Loucy (cell line): ENCODE data around the gene ARID1B.

Experiments
- H2AFZ ChIP-seq: fragments of 200-600 bp; sonication (generic); 2 replicates; pipeline ENCODE4 v1.6.0; 2016; ENCODE audit warnings: antibody characterized with exemption, mild to moderate bottlenecking, low read length, moderate library complexity
- H3F3A ChIP-seq: fragments of 200-600 bp; 2 replicates; pipeline ENCODE4 v1.6.0; 2016; ENCODE audit warnings: antibody characterized with exemption, low read depth, mild to moderate bottlenecking
- H3K27me3 ChIP-seq: fragments of 200-600 bp; sonication (generic); 2 replicates; pipeline ENCODE4 v1.6.1; 2014; ENCODE audit warnings: low read length, mild to moderate bottlenecking; ENCODE audit not compliant: insufficient read depth, poor library complexity, severe bottlenecking
- H3K36me3 ChIP-seq: fragments of 200-600 bp; sonication (generic); 2 replicates; pipeline ENCODE4 v1.6.1; 2016; ENCODE audit warnings: low read length; ENCODE audit not compliant: insufficient read depth
- H3K4me1 ChIP-seq: fragments of 200-600 bp; sonication (generic); 2 replicates; pipeline ENCODE4 v1.5.1; 2014; ENCODE audit warnings: low read length, mild to moderate bottlenecking; ENCODE audit not compliant: insufficient read depth, poor library complexity, severe bottlenecking
- H3K4me2 ChIP-seq: fragments of 200-600 bp; sonication (generic); 2 replicates; pipeline ENCODE4 v1.6.0; 2014; ENCODE audit warnings: antibody characterized with exemption, low read length, low read depth, mild to moderate bottlenecking; ENCODE audit not compliant: poor library complexity, severe bottlenecking
- H3K4me3 ChIP-seq: fragments of 200-600 bp; sonication (generic); 2 replicates; pipeline ENCODE4 v1.5.1; 2014; ENCODE audit warnings: low read length, mild to moderate bottlenecking, mixed read lengths; ENCODE audit not compliant: poor library complexity, severe bottlenecking
- H3K79me2 ChIP-seq: fragments of 200-600 bp; sonication (generic); 2 replicates; pipeline ENCODE4 v1.6.1; 2014; ENCODE audit warnings: low read length; ENCODE audit not compliant: insufficient read depth
- H3K9ac ChIP-seq: fragments of 200-600 bp; sonication (generic); 2 replicates; pipeline ENCODE4 v1.6.0; 2014; ENCODE audit warnings: mild to moderate bottlenecking, low read depth, low read length, moderate library complexity; ENCODE audit not compliant: poor library complexity, severe bottlenecking
- H3K9me2 ChIP-seq: fragments of 200-600 bp; sonication (generic); replicated peaks from 2 replicates; pipeline ENCODE4 v1.6.1; 2016; ENCODE audit warnings: low read depth, low read length, mixed read lengths
- H3K9me3 ChIP-seq: fragments of 200-600 bp; sonication (generic); 2 replicates; pipeline ENCODE4 v1.6.1; 2014; ENCODE audit warnings: mild to moderate bottlenecking, antibody characterized with exemption, low read length, low read depth; ENCODE audit not compliant: insufficient read depth
- H4K20me1 ChIP-seq: fragments of 200-600 bp; sonication (generic); 2 replicates; pipeline ENCODE4 v1.6.0; 2014; ENCODE audit warnings: antibody characterized with exemption, low read length, mild to moderate bottlenecking; ENCODE audit not compliant: insufficient read depth, poor library complexity, severe bottlenecking
- EZH2phosphoT487 ChIP-seq: fragments of 200-600 bp; IDR thresholded peaks from 2 replicates; pipeline ENCODE4 v1.6.1; 2018; ENCODE audit warnings: antibody characterized with exemption, mild to moderate bottlenecking, moderate library complexity, borderline replicate concordance
- TF ChIP-seq, protein P1 (sequence below): fragments of 200-600 bp; sonication (generic); conservative IDR thresholded peaks from 2 replicates; pipeline ENCODE4 v1.5.1; 2014; ENCODE audit warnings: mild to moderate bottlenecking, antibody characterized with exemption, low read length

The ARID1B gene

DNA sequence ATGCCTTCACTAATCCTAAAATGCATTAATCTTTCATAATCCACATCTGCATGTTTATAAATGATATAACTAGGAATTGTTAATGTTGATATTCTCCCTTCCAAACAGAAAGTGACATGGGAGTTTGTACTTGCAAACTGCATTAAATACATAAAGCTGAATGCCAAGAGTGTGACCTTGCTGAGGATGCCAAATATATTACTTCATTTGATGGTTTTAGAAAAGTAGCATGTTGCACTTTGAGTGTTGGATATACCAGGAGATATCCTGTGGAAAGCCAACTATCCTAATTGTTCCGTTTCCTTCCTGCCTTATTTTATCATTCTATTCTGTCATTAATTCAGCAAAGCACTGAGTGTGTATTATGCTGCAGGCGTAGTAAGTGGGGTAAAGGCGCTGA, 316.4 kb downstream of the ARID1B start:
- Histone ChIP-seq H3F3A (no peaks in the 10 kb centered on the region), H3K9me2 (no peaks in the 10 kb centered on the region), H3K4me2 (peak overlapping the region; percentile 13), H4K20me1 (no peaks in the 10 kb centered on the region), H3K9me3 (no peaks in the 10 kb centered on the region), H3K79me2 (peaks cover 9% of the 10 kb centered on the region; the same call in 1 of the 2 replicates), H3K36me3 (peaks cover 44% of the 10 kb centered on the region; the same call in 1 of the 2 replicates), H3K27me3 (no peaks in the 10 kb centered on the region), H2AFZ (no peak overlapping the region), H3K4me3 (no peak overlapping the region), H3K9ac (no peak overlapping the region), H3K4me1 (peaks cover 13% of the 10 kb centered on the region)
- TF ChIP-seq, protein P1, sequence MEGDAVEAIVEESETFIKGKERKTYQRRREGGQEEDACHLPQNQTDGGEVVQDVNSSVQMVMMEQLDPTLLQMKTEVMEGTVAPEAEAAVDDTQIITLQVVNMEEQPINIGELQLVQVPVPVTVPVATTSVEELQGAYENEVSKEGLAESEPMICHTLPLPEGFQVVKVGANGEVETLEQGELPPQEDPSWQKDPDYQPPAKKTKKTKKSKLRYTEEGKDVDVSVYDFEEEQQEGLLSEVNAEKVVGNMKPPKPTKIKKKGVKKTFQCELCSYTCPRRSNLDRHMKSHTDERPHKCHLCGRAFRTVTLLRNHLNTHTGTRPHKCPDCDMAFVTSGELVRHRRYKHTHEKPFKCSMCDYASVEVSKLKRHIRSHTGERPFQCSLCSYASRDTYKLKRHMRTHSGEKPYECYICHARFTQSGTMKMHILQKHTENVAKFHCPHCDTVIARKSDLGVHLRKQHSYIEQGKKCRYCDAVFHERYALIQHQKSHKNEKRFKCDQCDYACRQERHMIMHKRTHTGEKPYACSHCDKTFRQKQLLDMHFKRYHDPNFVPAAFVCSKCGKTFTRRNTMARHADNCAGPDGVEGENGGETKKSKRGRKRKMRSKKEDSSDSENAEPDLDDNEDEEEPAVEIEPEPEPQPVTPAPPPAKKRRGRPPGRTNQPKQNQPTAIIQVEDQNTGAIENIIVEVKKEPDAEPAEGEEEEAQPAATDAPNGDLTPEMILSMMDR = no peak
- TF ChIP-seq EZH2phosphoT487 = no peak

DNA sequence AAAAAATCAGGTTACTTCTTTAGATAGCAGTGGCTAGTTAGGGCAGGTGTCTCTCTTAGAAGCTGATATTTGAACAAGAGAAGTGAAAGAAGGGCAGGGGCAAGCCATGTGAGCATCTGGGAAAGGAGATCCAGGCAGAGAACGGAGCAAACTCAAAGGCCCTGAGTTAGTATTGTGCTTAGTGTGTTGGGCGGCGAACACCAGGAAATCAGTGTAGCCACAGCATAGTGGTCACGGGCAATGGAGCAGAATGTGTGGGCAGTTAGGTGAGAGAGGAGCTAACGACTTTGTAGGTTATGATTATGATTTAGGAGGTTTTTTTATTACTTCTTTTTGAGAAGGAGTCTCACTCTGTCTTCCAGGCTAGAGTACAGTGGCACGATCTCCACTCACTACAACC, 316.9 kb downstream of the ARID1B start:
- TF ChIP-seq EZH2phosphoT487 = no peak
- TF ChIP-seq, protein P1 = no peak
- H3K9me3 ChIP-seq = no peaks in the 10 kb centered on the region
- no peaks in the 10 kb centered on the region for H3F3A ChIP-seq
- H3K36me3 ChIP-seq = peaks cover 47% of the 10 kb centered on the region; the same call in 1 of the 2 replicates
- no peaks in the 10 kb centered on the region for H4K20me1 ChIP-seq
- H3K27me3 ChIP-seq = no peaks in the 10 kb centered on the region
- peaks cover 8% of the 10 kb centered on the region for H3K4me1 ChIP-seq
- H3K4me2 ChIP-seq = peak overlapping the region; percentile 13
- H2AFZ ChIP-seq = no peak overlapping the region
- no peaks in the 10 kb centered on the region for H3K9me2 ChIP-seq
- no peak overlapping the region for H3K9ac ChIP-seq
- peaks cover 6% of the 10 kb centered on the region; the same call in 1 of the 2 replicates for H3K79me2 ChIP-seq
- H3K4me3 ChIP-seq = no peak overlapping the region

DNA sequence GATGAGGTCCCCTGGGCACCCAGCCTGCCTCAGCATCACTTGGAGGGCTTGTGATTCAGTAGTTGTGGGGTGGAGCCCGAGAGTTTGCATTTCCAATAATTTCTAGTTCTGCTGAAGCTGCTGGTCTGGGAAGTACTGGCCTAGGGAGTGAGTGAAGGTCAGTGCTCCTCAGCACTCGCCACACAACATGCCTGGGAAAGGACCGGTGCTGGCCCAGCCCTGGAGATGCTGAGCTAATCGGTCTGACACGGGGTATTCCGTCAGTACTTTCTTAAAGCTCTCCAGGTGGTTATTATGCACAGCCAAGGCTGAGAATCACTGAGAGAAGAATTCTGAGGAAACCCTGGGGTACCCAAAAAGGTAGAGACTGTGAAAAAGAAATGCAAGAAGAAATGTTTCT, 317.9 kb downstream of the ARID1B start:
- H3K9me2 ChIP-seq = no peaks in the 10 kb centered on the region
- peaks cover 47% of the 10 kb centered on the region; the same call in 1 of the 2 replicates for H3K36me3 ChIP-seq
- H3K27me3 ChIP-seq = no peaks in the 10 kb centered on the region
- peaks cover 6% of the 10 kb centered on the region for H3K4me1 ChIP-seq
- H3K9ac ChIP-seq = no peak overlapping the region
- TF ChIP-seq, protein P1 = no peak
- TF ChIP-seq EZH2phosphoT487 = no peak
- no peak overlapping the region for H3K4me2 ChIP-seq
- no peak overlapping the region for H3K4me3 ChIP-seq
- H3K9me3 ChIP-seq = no peaks in the 10 kb centered on the region
- no peaks in the 10 kb centered on the region for H3F3A ChIP-seq
- peaks cover 4% of the 10 kb centered on the region; the same call in 1 of the 2 replicates for H3K79me2 ChIP-seq
- no peaks in the 10 kb centered on the region for H4K20me1 ChIP-seq
- H2AFZ ChIP-seq = no peak overlapping the region
